GM06990 (cell line): ENCODE data around the gene SIRT4.

Source experiments
- DNase-seq: peaks from one replicate; pipeline ENCODE4 v3.0.0-alpha.2; 2011; ENCODE audit not compliant: insufficient read length; ENCODE audit errors: extremely low read depth
- H3K27me3 ChIP-seq: replicated peaks from 2 replicates; pipeline ENCODE4 v1.6.0; 2011; ENCODE audit warnings: low read length; ENCODE audit not compliant: control insufficient read depth, insufficient read depth
- H3K36me3 ChIP-seq: 2 replicates; pipeline ENCODE4 v1.5.1; 2011; ENCODE audit warnings: low read length; ENCODE audit not compliant: control insufficient read depth, insufficient read depth
- H3K4me3 ChIP-seq: replicated peaks from 2 replicates; pipeline ENCODE4 v1.5.1; 2011; ENCODE audit warnings: low read depth, mild to moderate bottlenecking, control low read depth, low read length
- CTCF ChIP-seq: IDR thresholded peaks from 2 replicates; pipeline ENCODE4 v1.5.1; 2011; ENCODE audit warnings: low read length, control low read depth, mild to moderate bottlenecking, inconsistent platforms; ENCODE audit not compliant: insufficient read depth, poor library complexity, severe bottlenecking

Gene SIRT4

GRCh38 chr12:120287491-120287890 is 14.6 kb upstream of the SIRT4 start:
- H3K27me3 ChIP-seq = no peaks in the 10 kb centered on the region
- H3K36me3 ChIP-seq = no peaks in the 10 kb centered on the region
- no peak for DNase-seq
- no peak for TF ChIP-seq CTCF
- H3K4me3 ChIP-seq = no peak overlapping the region

- no peak overlapping the region for H3K4me3 ChIP-seq
- DNase-seq = no peak
- no peaks in the 10 kb centered on the region for H3K36me3 ChIP-seq
- no peak for TF ChIP-seq CTCF
- H3K27me3 ChIP-seq = no peaks in the 10 kb centered on the region
Observed at GRCh38 chr12:120290609-120291305, 11.4 kb upstream of the SIRT4 start.

GRCh38 chr12:120292411-120292660 is 9.8 kb upstream of the SIRT4 start:
- no peak for DNase-seq
- Histone ChIP-seq H3K4me3 (peak overlapping the region; percentile 65), H3K36me3 (no peaks in the 10 kb centered on the region), H3K27me3 (no peaks in the 10 kb centered on the region)
- no peak for TF ChIP-seq CTCF

GRCh38 chr12:120292661-120293531 is 9.2 kb upstream of the SIRT4 start, which contains the start of gene RNU4-1:
TSS of gene RNU4-1 (minus strand) at chr12:120293237.
- H3K27me3 ChIP-seq = no peaks in the 10 kb centered on the region
- peak; percentile 85 for DNase-seq
- H3K36me3 ChIP-seq = no peaks in the 10 kb centered on the region
- TF ChIP-seq CTCF = no peak
- H3K4me3 ChIP-seq = peak within 1 kb of the TSS; percentile 65

- peak; percentile 49 for TF ChIP-seq CTCF
- Histone ChIP-seq H3K27me3 (no peaks in the 10 kb centered on the region), H3K4me3 (no peak overlapping the region), H3K36me3 (no peaks in the 10 kb centered on the region)
- no peak for DNase-seq
Observed at GRCh38 chr12:120314220-120314619, 12.1 kb downstream of the SIRT4 start.
